Type B pancreatic cell (in vitro differentiated cells): Measurements from ENCODE around the gene ACSL5. TPM values are rescaled to one million over a fixed set of nuclear protein-coding genes. Genes with fewer than 3 reads are reported as not detected.

Source experiments
- DNase-seq: peaks from one replicate; pipeline ENCODE4 v3.0.0; 2021; ENCODE audit warnings: mixed read lengths; ENCODE audit not compliant: unreplicated experiment; ENCODE audit errors: extremely low spot score
- H3K27ac Mint-ChIP-seq: 2 replicates; pipeline ENCODE4 v1.8.0; 2021; ENCODE audit warnings: mild to moderate bottlenecking, mixed read lengths
- H3K27me3 Mint-ChIP-seq: 2 replicates; pipeline ENCODE4 v1.8.0; 2021; ENCODE audit warnings: mixed read lengths
- H3K36me3 Mint-ChIP-seq: 2 replicates; pipeline ENCODE4 v1.8.0; 2021; ENCODE audit warnings: mixed read lengths
- H3K4me1 Mint-ChIP-seq: one replicate; pipeline ENCODE4 v1.8.0; 2021; ENCODE audit warnings: mixed read lengths; ENCODE audit not compliant: unreplicated experiment
- H3K4me3 Mint-ChIP-seq: 2 replicates; pipeline ENCODE4 v1.8.0; 2021; ENCODE audit warnings: mild to moderate bottlenecking, mixed read lengths
- H3K9me3 Mint-ChIP-seq: 2 replicates; pipeline ENCODE4 v1.8.0; 2021; ENCODE audit warnings: mixed read lengths
- total RNA-seq: library from RNA; stranded (reverse); gene quantifications from 2 replicates; pipeline ENCODE4 v1.2.1, GENCODE V29; 2021; ENCODE audit warnings: low replicate concordance
- TF ChIP-seq, protein P1 (sequence below): fragments of 200-600 bp; sonication (generic); conservative IDR thresholded peaks from 2 replicates; pipeline ENCODE4 v1.5.0; 2021; ENCODE audit warnings: antibody characterized with exemption, mild to moderate bottlenecking

The ACSL5 gene
- total RNA-seq, 1 donor from 2014 or later, result 13.9 TPM

- DNase-seq, result no peak
- Mint-ChIP-seq H3K9me3 (peaks cover 4% of the 10 kb centered on the region), H3K36me3 (no peaks in the 10 kb centered on the region), H3K4me1 (peaks cover 13% of the 10 kb centered on the region), H3K27me3 (peaks cover 3% of the 10 kb centered on the region), H3K27ac (peak overlapping the region; percentile 21), H3K4me3 (no peak overlapping the region)
- TF ChIP-seq, protein P1, sequence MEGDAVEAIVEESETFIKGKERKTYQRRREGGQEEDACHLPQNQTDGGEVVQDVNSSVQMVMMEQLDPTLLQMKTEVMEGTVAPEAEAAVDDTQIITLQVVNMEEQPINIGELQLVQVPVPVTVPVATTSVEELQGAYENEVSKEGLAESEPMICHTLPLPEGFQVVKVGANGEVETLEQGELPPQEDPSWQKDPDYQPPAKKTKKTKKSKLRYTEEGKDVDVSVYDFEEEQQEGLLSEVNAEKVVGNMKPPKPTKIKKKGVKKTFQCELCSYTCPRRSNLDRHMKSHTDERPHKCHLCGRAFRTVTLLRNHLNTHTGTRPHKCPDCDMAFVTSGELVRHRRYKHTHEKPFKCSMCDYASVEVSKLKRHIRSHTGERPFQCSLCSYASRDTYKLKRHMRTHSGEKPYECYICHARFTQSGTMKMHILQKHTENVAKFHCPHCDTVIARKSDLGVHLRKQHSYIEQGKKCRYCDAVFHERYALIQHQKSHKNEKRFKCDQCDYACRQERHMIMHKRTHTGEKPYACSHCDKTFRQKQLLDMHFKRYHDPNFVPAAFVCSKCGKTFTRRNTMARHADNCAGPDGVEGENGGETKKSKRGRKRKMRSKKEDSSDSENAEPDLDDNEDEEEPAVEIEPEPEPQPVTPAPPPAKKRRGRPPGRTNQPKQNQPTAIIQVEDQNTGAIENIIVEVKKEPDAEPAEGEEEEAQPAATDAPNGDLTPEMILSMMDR, result no peak
Measured at GRCh38 chr10:112332509-112333228, 41.2 kb upstream of the ACSL5 start.

DNA sequence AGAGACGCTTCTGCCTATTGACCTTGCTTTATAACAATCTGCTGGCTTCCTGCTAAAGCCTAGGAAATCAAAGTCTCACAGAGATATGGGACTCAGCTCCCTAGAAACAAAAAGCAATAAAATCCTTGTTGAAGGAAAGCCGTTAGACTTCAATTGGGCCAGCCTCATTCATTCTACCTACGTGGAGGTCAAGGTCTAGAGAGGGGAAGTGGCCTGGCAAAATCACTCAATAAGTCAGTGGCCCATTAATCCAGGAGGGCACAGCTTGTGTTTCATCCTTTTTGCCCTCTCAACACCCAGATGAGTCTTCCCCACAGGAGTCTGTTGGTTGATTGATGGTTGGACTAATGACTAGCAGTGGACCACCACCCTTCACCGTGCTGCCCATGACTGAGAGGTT is 40.5 kb upstream of the ACSL5 start:
- H3K27me3 Mint-ChIP-seq, result peaks cover 3% of the 10 kb centered on the region
- no peak overlapping the region for H3K4me3 Mint-ChIP-seq
- H3K4me1 Mint-ChIP-seq, result peaks cover 13% of the 10 kb centered on the region
- TF ChIP-seq, protein P1, result no peak
- DNase-seq, result no peak
- no peaks in the 10 kb centered on the region for H3K36me3 Mint-ChIP-seq
- H3K9me3 Mint-ChIP-seq, result peaks cover 4% of the 10 kb centered on the region
- no peak overlapping the region for H3K27ac Mint-ChIP-seq

DNA sequence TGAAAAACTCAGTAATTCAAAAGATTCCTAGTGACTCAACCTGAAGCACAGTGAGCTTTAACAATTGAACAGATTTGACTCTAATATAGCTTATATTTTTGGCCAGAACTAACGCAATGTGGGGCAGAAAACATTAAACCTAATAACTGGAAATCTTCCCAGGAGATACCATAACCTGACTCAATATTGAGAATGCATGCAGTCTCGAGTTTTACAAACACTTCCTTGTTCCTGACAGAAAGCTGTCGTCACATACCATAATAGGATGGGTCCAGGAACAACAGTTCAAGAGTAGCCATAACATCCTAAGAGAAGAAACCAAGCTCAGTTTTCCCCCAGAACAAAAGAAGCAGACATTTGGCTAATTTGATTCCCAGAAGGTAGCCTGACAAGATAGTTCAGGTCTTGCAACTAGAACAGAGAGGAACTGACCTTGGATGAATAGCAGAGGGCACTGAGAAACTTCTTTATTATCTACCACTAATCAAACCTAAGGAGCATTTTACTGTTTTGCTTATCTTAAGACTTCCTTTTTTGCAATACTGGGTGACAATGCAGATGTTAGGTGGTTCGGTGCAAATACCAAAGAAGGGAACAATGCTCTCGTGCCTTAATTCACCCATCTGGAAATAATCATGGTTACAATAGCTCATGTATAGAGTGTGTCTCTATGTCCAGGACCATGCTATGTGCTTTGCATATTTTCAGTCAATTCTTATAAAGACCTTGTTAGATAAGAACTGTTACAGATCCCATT is 38.6 kb upstream of the ACSL5 start:
- no peak for DNase-seq
- no peak overlapping the region for H3K4me3 Mint-ChIP-seq

GRCh38 chr10:112335868-112336265 is 38.0 kb upstream of the ACSL5 start:
- Mint-ChIP-seq H3K27ac (peak overlapping the region; percentile 82), H3K4me1 (peaks cover 13% of the 10 kb centered on the region), H3K36me3 (no peaks in the 10 kb centered on the region), H3K27me3 (peaks cover 3% of the 10 kb centered on the region), H3K4me3 (no peak overlapping the region), H3K9me3 (peaks cover 4% of the 10 kb centered on the region)
- TF ChIP-seq, protein P1, result no peak
- no peak for DNase-seq

More for the DNA sequence above, 38.6 kb upstream of the ACSL5 start:
- peaks cover 3% of the 10 kb centered on the region for H3K27me3 Mint-ChIP-seq
- H3K9me3 Mint-ChIP-seq, result peaks cover 4% of the 10 kb centered on the region
- H3K36me3 Mint-ChIP-seq, result no peaks in the 10 kb centered on the region
- TF ChIP-seq, protein P1, result no peak
- peaks cover 13% of the 10 kb centered on the region for H3K4me1 Mint-ChIP-seq
- H3K27ac Mint-ChIP-seq, result peak overlapping the region; percentile 82

GRCh38 chr10:112336556-112337201 is 37.2 kb upstream of the ACSL5 start:
- Mint-ChIP-seq H3K27ac (no peak overlapping the region), H3K4me1 (peaks cover 13% of the 10 kb centered on the region), H3K9me3 (peaks cover 4% of the 10 kb centered on the region), H3K27me3 (peaks cover 3% of the 10 kb centered on the region), H3K36me3 (no peaks in the 10 kb centered on the region), H3K4me3 (no peak overlapping the region)
- DNase-seq, result no peak
- TF ChIP-seq, protein P1, result no peak
